OCI-LY7 (cell line): ENCODE data around the gene ASPM. TPM values are rescaled to one million over a fixed set of nuclear protein-coding genes. Genes with fewer than 3 reads are reported as not detected.

Experiments used
- BruUV-seq: library from RNA; stranded (reverse); fragments of 400-500 nt; replicated peaks from 2 replicates; lab custom pipeline; 2021; lab: Mats Ljungman, UMichigan
- CTCF ChIA-PET: fragments of 300-600 bp; sonication (Branson Sonifier 250); formaldehyde crosslinking; loops from one replicate; lab custom pipeline; 2022; ENCODE audit warnings: antibody characterized with exemption; ENCODE audit not compliant: unreplicated experiment; lab: Charles Lee
- POLR2A ChIA-PET: fragments of 300-600 bp; sonication (Branson Sonifier 250); formaldehyde crosslinking; loops from one replicate; lab custom pipeline; 2022; ENCODE audit warnings: antibody characterized with exemption; lab: Charles Lee
- DNase-seq: peaks from one replicate; pipeline ENCODE4 v3.0.0-alpha.2; 2015; ENCODE audit warnings: low spot score
- H2AFZ ChIP-seq: fragments of 200-600 bp; sonication (generic), shearing (Covaris generic); 2 replicates; pipeline ENCODE4 v1.6.1; 2014; ENCODE audit warnings: mild to moderate bottlenecking, antibody characterized with exemption, low read length, moderate library complexity
- H3K27ac ChIP-seq: fragments of 200-600 bp; sonication (generic); 2 replicates; pipeline ENCODE4 v1.5.1; 2014; ENCODE audit warnings: mixed run types, low read depth, mild to moderate bottlenecking, moderate library complexity, low read length, inconsistent platforms; ENCODE audit not compliant: poor library complexity, severe bottlenecking
- H3K36me3 ChIP-seq: fragments of 200-600 bp; sonication (generic); 2 replicates; pipeline ENCODE4 v1.6.1; 2014; ENCODE audit warnings: mild to moderate bottlenecking, antibody characterized with exemption, low read length, moderate library complexity, mixed read lengths; ENCODE audit not compliant: insufficient read depth
- H3K4me1 ChIP-seq: fragments of 200-600 bp; sonication (generic); 2 replicates; pipeline ENCODE4 v1.5.1; 2014; ENCODE audit warnings: mild to moderate bottlenecking, low read length; ENCODE audit not compliant: insufficient read depth, poor library complexity, severe bottlenecking
- H3K4me2 ChIP-seq: fragments of 200-600 bp; sonication (generic); 2 replicates; pipeline ENCODE4 v1.6.1; 2014; ENCODE audit warnings: mild to moderate bottlenecking, low read length
- H3K4me3 ChIP-seq: fragments of 200-600 bp; sonication (generic); 2 replicates; pipeline ENCODE4 v1.5.1; 2014; ENCODE audit warnings: mild to moderate bottlenecking, low read depth, low read length; ENCODE audit not compliant: poor library complexity, severe bottlenecking
- H3K79me2 ChIP-seq: fragments of 200-600 bp; sonication (generic); 2 replicates; pipeline ENCODE4 v1.6.1; 2016; ENCODE audit warnings: low read depth, mild to moderate bottlenecking, low read length, moderate library complexity, mixed read lengths; ENCODE audit not compliant: insufficient read depth
- H3K9me2 ChIP-seq: fragments of 200-600 bp; sonication (generic); 2 replicates; pipeline ENCODE4 v1.6.1; 2016; ENCODE audit warnings: mild to moderate bottlenecking, low read length, mixed read lengths; ENCODE audit not compliant: insufficient read depth
- H3K9me3 ChIP-seq: fragments of 200-600 bp; sonication (generic); 2 replicates; pipeline ENCODE4 v1.6.1; 2014; ENCODE audit warnings: mild to moderate bottlenecking, mixed run types, low read length, mixed read lengths
- H4K20me1 ChIP-seq: fragments of 200-600 bp; sonication (generic); 2 replicates; pipeline ENCODE4 v1.6.1; 2014; ENCODE audit warnings: mild to moderate bottlenecking, antibody characterized with exemption, low read length, moderate library complexity, mixed read lengths; ENCODE audit not compliant: insufficient read depth
- EZH2phosphoT487 ChIP-seq: fragments of 200-600 bp; sonication (generic); IDR thresholded peaks from 2 replicates; pipeline ENCODE4 v1.6.1; 2018; ENCODE audit warnings: low read depth, borderline replicate concordance, mild to moderate bottlenecking, mixed run types, antibody characterized with exemption, low read length, moderate library complexity, mixed read lengths
- intact Hi-C: fragments of 100-400 bp; cut with micrococcal nuclease; formaldehyde crosslinking; loops from one replicate; pipeline ENCODE4 v1.10.0; 2022; ENCODE audit not compliant: unreplicated experiment
- total RNA-seq, 2 experiments: library from RNA; depleted of rRNA in 1 of 2; stranded (reverse); fragments of >200 nt in 1 of 2; shearing (Covaris generic) in 1 of 2; gene quantifications; 2 replicates each; pipeline ENCODE4 v1.2.3, GENCODE V29; 2014 to 2022
- TF ChIP-seq, protein P1 (sequence below): fragments of 200-600 bp; sonication (generic); conservative IDR thresholded peaks from 2 replicates; pipeline ENCODE4 v1.5.1; 2014; ENCODE audit warnings: mild to moderate bottlenecking, antibody characterized with exemption, low read length, moderate library complexity, mixed read lengths

The ASPM gene
- total RNA-seq, 2 experiments from 2014 or later, result 76.8 to 88.6 TPM

DNA sequence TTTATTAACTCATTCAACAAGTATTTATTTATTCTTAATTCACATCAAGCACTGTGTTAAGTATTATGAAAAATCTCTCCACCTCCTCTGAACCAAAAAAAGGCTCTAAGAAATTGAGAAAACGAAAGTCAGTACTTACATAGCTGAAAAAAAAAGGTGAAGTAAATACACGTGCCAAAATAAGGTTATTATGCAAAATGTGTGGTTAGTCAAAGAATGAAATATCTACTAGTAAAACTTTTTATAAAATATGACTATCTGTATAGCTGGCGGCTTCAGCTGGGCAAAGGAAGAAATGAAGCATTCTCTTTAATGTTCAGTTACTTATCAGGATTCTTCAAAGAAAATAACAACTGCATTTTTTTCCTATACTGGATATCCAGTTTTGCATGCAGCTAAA, 35.5 kb upstream of the ASPM start:
- BruUV-seq, result no TSS peak
- ChIA-PET CTCF (no interaction called here), POLR2A (interaction anchor here (0.5 kb wide), 1 partner anchor 139 kb away, joined by 3 read pairs; no protein-coding TSS in a partner anchor)
- TF ChIP-seq, protein P1, sequence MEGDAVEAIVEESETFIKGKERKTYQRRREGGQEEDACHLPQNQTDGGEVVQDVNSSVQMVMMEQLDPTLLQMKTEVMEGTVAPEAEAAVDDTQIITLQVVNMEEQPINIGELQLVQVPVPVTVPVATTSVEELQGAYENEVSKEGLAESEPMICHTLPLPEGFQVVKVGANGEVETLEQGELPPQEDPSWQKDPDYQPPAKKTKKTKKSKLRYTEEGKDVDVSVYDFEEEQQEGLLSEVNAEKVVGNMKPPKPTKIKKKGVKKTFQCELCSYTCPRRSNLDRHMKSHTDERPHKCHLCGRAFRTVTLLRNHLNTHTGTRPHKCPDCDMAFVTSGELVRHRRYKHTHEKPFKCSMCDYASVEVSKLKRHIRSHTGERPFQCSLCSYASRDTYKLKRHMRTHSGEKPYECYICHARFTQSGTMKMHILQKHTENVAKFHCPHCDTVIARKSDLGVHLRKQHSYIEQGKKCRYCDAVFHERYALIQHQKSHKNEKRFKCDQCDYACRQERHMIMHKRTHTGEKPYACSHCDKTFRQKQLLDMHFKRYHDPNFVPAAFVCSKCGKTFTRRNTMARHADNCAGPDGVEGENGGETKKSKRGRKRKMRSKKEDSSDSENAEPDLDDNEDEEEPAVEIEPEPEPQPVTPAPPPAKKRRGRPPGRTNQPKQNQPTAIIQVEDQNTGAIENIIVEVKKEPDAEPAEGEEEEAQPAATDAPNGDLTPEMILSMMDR, result no peak
- TF ChIP-seq EZH2phosphoT487, result no peak
- DNase-seq, result peak; percentile 31
- Histone ChIP-seq H3K27ac (peak overlapping the region; percentile 17), H4K20me1 (peaks cover 7% of the 10 kb centered on the region; the same call in 1 of the 2 replicates), H3K9me3 (0 out of 2 replicates have a peak, but pooled peaks cover 9% of the 10 kb centered on the region), H3K4me1 (peaks cover 25% of the 10 kb centered on the region), H3K79me2 (peaks cover 14% of the 10 kb centered on the region; the same call in 1 of the 2 replicates), H2AFZ (no peak overlapping the region), H3K9me2 (no peaks in the 10 kb centered on the region), H3K36me3 (peaks cover 78% of the 10 kb centered on the region), H3K4me2 (peak overlapping the region; percentile 59), H3K4me3 (peak overlapping the region; percentile 40)
- intact Hi-C loops, result loop anchor here (5.0 to 10.0 kb wide), 2 partner anchors 145 to 333 kb away; no protein-coding TSS in a partner anchor

DNA sequence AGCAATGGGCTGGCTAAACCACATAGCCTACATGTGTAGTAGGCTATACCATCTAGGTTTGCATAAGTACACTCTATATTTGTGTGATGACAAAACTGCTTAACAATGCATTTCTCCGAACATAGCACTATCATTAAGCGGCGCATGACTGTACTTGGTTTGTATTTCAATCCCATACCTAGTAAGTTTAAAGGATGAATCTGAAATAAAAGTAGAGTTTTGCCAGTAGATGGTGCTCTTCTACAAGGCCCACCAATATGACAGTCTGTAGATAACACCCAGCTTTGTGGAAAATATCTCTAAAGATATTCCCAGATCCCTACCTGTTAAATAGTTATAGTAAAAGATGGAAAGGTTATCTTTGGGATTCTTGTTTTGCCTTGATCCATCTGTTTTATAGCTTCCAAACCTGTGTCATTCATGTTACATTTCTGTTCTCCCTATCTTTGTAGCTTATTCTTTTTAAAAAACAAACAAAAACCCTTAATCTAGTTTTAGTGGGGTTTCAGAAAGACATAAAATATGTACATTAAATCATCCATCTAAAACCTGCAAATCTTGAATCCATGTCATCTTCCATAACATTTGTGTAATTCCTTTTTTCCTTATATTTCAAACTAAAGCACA, 33.9 kb upstream of the ASPM start:
- H3K9me3 ChIP-seq, result 0 out of 2 replicates have a peak, but pooled peaks cover under 1% of the 10 kb centered on the region
- no peak overlapping the region for H3K27ac ChIP-seq
- no TSS peak for BruUV-seq
- no peak for TF ChIP-seq EZH2phosphoT487
- TF ChIP-seq, protein P1, result peak; percentile 93
- peaks cover 14% of the 10 kb centered on the region; the same call in 1 of the 2 replicates for H3K79me2 ChIP-seq
- ChIA-PET CTCF (interaction anchor here (2.4 kb wide), 1 partner anchor 176 kb away, joined by 8 read pairs; no protein-coding TSS in a partner anchor), POLR2A (interaction anchor here (0.6 to 1.5 kb wide), 4 partner anchors 13 to 176 kb away, joined by 3 to 7 read pairs (median 4); no protein-coding TSS in a partner anchor)
- H2AFZ ChIP-seq, result no peak overlapping the region
- peak; percentile 52 for DNase-seq
- intact Hi-C loops, result loop anchor here (1.0 to 10.0 kb wide), 3 partner anchors 147 to 334 kb away; no protein-coding TSS in a partner anchor
- H4K20me1 ChIP-seq, result peaks cover 7% of the 10 kb centered on the region; the same call in 1 of the 2 replicates
- no peak overlapping the region for H3K4me2 ChIP-seq
- peaks cover 78% of the 10 kb centered on the region for H3K36me3 ChIP-seq
- H3K4me1 ChIP-seq, result peaks cover 25% of the 10 kb centered on the region
- H3K9me2 ChIP-seq, result no peaks in the 10 kb centered on the region
- no peak overlapping the region for H3K4me3 ChIP-seq

DNA sequence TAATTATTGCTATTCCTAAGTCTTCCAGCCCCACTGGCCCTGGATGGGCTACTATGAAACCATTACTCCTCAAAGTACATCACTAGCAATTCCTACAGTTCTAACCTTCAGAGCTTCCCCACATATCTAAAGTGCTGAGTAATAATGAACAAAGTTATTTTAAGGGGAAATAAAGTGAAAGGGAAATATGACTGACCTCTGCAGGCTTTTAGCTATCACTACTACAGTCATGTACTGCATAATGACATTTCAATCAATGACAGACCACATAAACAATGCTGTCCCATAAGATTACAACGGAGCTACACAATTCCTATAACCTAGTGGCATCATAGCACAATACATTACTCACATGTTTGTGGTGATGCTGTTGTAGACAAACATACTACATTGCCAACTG, 32.5 kb upstream of the ASPM start:
- Histone ChIP-seq H3K9me2 (no peaks in the 10 kb centered on the region), H3K4me3 (no peak overlapping the region), H3K36me3 (peaks cover 76% of the 10 kb centered on the region), H2AFZ (no peak overlapping the region), H3K79me2 (peaks cover 14% of the 10 kb centered on the region; the same call in 1 of the 2 replicates), H3K9me3 (no peaks in the 10 kb centered on the region), H3K4me1 (peaks cover 25% of the 10 kb centered on the region), H3K4me2 (no peak overlapping the region), H3K27ac (no peak overlapping the region), H4K20me1 (peaks cover 7% of the 10 kb centered on the region; the same call in 1 of the 2 replicates)
- BruUV-seq, result no TSS peak
- POLR2A ChIA-PET, result interaction anchor here (0.5 to 0.9 kb wide), 2 partner anchors 136 to 1002 kb away, joined by 3 to 4 read pairs; no protein-coding TSS in a partner anchor
- TF ChIP-seq, protein P1, result 0 out of 2 replicates have a peak, but pooled peaks have one; percentile 17
- no peak for TF ChIP-seq EZH2phosphoT487
- CTCF ChIA-PET, result interaction anchor here (2.4 kb wide), 1 partner anchor 178 kb away, joined by 8 read pairs; no protein-coding TSS in a partner anchor
- no peak for DNase-seq
- intact Hi-C loops, result no loop called here
